Calu3 (cell line): ENCODE results near the gene EMX2. TPM values are rescaled to one million over a fixed set of nuclear protein-coding genes. Genes with fewer than 3 reads are reported as not detected.

Experiments used
- BruUV-seq: library from RNA; stranded (reverse); fragments of 400-500 nt; replicated peaks from 2 replicates; lab custom pipeline; 2021; lab: Mats Ljungman, UMichigan
- CTCF ChIA-PET: fragments of 300-600 bp; sonication (Branson Sonifier 250); formaldehyde crosslinking; loops from one replicate; lab custom pipeline; 2022; ENCODE audit warnings: antibody characterized with exemption; lab: Charles Lee
- DNase-seq: peaks from one replicate; pipeline ENCODE4 v3.0.0; 2022
- H3K27ac Mint-ChIP-seq: one replicate; pipeline ENCODE4 v1.8.0; 2022; ENCODE audit warnings: mixed read lengths; ENCODE audit not compliant: unreplicated experiment
- H3K27me3 Mint-ChIP-seq: one replicate; pipeline ENCODE4 v1.8.0; 2022; ENCODE audit warnings: mixed read lengths; ENCODE audit not compliant: unreplicated experiment
- H3K36me3 Mint-ChIP-seq: one replicate; pipeline ENCODE4 v1.8.0; 2022; ENCODE audit warnings: mild to moderate bottlenecking, moderate library complexity, mixed read lengths; ENCODE audit not compliant: insufficient read depth, unreplicated experiment
- H3K4me1 Mint-ChIP-seq: one replicate; pipeline ENCODE4 v1.8.0; 2022; ENCODE audit warnings: mild to moderate bottlenecking, low read depth, mixed read lengths; ENCODE audit not compliant: unreplicated experiment
- H3K4me3 Mint-ChIP-seq: one replicate; pipeline ENCODE4 v1.8.0; 2022; ENCODE audit warnings: mild to moderate bottlenecking, low read depth, moderate library complexity, mixed read lengths; ENCODE audit not compliant: unreplicated experiment
- H3K9me3 Mint-ChIP-seq: one replicate; pipeline ENCODE4 v1.8.0; 2022; ENCODE audit warnings: low read depth, mixed read lengths; ENCODE audit not compliant: unreplicated experiment
- intact Hi-C: fragments of 100-400 bp; cut with micrococcal nuclease; formaldehyde crosslinking; loops from one replicate; pipeline ENCODE4 v1.10.0; 2022; ENCODE audit not compliant: unreplicated experiment
- total RNA-seq: library from RNA; stranded (reverse); gene quantifications from 2 replicates; pipeline ENCODE4 v1.2.3, GENCODE V29; 2022
- TF ChIP-seq, protein P1 (sequence below): fragments of 200-600 bp; IDR thresholded peaks from one replicate; pipeline ENCODE4 v1.8.0; 2022; ENCODE audit warnings: antibody characterized with exemption; ENCODE audit not compliant: unreplicated experiment

Gene EMX2
- total RNA-seq, 1 experiment from 2014 or later, result not detected

DNA sequence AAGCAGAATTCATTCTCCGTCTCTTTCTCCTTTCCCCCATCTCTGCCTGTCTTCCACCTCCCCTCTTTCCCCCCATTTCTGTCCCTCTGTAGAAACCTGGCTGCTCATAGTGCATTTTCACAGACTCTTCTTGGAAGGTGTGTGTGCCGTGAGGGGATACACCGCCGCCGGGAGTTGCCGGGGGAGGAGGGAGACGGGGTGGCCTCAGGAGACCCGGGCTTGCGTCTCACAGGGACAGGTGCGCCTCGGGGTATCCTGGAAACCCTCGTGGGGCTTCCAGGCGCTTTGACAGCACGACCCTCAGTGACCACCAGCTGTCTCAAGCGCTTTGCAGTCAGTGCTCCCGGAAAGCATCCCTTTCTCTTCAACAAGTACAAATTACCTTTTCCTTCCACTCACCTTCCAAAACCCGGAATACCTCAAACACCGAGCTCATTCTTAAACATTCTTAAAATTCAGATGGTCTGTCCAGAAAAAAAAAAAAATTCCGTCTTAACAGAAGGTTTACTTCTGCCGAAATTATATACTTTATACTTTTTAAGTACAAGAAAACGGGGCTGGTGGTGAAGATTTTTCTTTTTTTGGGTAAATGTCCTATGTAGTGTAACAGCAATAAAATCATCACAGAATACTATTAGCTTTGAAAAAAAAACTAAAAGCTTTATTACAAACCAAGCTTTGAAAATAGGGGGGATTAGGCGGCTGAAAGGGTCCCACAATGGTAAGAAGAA is 8.2 kb downstream of the EMX2 start:
- Mint-ChIP-seq H3K4me3 (no peak overlapping the region), H3K27me3 (peaks cover 100% of the 10 kb centered on the region), H3K27ac (no peak overlapping the region), H3K4me1 (no peaks in the 10 kb centered on the region), H3K9me3 (no peaks in the 10 kb centered on the region), H3K36me3 (no peaks in the 10 kb centered on the region)
- TF ChIP-seq, protein P1, sequence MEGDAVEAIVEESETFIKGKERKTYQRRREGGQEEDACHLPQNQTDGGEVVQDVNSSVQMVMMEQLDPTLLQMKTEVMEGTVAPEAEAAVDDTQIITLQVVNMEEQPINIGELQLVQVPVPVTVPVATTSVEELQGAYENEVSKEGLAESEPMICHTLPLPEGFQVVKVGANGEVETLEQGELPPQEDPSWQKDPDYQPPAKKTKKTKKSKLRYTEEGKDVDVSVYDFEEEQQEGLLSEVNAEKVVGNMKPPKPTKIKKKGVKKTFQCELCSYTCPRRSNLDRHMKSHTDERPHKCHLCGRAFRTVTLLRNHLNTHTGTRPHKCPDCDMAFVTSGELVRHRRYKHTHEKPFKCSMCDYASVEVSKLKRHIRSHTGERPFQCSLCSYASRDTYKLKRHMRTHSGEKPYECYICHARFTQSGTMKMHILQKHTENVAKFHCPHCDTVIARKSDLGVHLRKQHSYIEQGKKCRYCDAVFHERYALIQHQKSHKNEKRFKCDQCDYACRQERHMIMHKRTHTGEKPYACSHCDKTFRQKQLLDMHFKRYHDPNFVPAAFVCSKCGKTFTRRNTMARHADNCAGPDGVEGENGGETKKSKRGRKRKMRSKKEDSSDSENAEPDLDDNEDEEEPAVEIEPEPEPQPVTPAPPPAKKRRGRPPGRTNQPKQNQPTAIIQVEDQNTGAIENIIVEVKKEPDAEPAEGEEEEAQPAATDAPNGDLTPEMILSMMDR, result no peak
- DNase-seq, result no peak
- BruUV-seq, result no TSS peak
- CTCF ChIA-PET, result no interaction called here
- intact Hi-C loops, result no loop called here

DNA sequence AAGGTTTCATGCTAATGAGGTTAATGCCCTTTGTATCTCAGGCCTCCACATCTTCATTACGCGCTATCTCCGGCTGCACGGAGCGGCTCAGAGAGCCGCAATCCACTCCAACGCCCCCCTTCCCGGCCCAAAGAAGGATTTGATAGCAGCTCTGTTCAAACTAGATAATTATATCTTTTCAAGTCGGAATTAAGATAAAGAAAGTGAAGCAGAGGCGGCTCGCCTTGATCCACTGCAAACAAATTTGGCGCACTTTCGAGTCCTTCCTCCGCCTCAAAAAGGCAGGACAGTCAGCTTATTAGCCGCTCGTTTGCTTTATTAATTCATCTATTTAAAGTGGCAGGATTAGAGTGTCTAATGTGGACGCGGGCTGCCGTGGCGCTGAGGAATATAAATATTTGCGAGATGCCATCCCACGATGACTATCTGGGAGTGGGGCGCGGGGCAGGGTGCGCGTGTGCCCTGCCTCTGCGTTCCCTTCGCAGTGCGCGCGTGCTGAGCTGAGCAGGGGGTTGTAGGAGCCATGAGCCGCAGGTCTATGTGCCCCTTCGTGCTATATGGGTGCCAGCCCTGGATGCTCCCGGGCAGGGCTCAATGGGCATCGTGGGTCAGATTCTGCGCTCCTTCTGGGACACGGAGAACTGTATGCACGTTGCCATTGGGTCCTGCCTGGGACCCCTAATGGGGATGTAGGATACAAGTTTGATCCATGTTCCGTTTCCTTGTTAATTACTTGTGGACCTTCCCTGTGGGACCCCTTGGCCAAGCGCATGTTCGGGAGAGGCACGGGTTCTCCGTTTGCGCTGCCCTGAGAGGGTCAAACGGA is 9.0 kb downstream of the EMX2 start:
- no TSS peak for BruUV-seq
- DNase-seq, result no peak
- Mint-ChIP-seq H3K4me1 (no peaks in the 10 kb centered on the region), H3K4me3 (no peak overlapping the region), H3K9me3 (no peaks in the 10 kb centered on the region), H3K36me3 (no peaks in the 10 kb centered on the region), H3K27me3 (peaks cover 100% of the 10 kb centered on the region), H3K27ac (no peak overlapping the region)
- CTCF ChIA-PET, result no interaction called here
- intact Hi-C loops, result no loop called here
- TF ChIP-seq, protein P1, result no peak

DNA sequence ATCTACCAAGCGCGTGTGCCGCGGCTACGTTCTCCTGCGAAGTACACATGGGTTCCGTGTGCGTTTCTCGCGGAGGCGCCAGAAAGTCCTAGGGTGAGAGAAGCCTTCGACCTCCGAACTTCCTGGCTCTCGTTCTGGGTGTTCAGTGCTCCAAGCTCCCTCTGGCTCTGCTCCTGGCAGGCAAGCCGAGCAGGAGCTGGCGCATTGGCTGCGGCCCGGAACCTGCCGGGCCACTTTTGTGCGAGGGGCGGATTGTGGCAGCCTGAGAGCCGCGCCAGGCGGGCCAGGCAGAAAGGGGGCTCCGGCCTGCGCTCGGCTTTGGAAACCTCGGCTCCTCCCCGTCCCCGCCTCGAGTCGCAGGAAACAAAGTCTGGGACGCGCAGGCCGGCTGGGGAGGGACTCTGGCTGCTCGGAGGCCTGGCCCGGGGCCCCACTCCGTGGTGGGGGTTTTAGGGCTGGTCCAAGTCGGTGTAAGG is 9.6 kb downstream of the EMX2 start:
- TF ChIP-seq, protein P1, result no peak
- H3K4me3 Mint-ChIP-seq, result no peak overlapping the region
- BruUV-seq, result no TSS peak
- H3K27ac Mint-ChIP-seq, result no peak overlapping the region
- no peak for DNase-seq
- CTCF ChIA-PET, result no interaction called here
- no peaks in the 10 kb centered on the region for H3K4me1 Mint-ChIP-seq
- no peaks in the 10 kb centered on the region for H3K9me3 Mint-ChIP-seq
- intact Hi-C loops, result no loop called here
- peaks cover 97% of the 10 kb centered on the region for H3K27me3 Mint-ChIP-seq
- H3K36me3 Mint-ChIP-seq, result no peaks in the 10 kb centered on the region

DNA sequence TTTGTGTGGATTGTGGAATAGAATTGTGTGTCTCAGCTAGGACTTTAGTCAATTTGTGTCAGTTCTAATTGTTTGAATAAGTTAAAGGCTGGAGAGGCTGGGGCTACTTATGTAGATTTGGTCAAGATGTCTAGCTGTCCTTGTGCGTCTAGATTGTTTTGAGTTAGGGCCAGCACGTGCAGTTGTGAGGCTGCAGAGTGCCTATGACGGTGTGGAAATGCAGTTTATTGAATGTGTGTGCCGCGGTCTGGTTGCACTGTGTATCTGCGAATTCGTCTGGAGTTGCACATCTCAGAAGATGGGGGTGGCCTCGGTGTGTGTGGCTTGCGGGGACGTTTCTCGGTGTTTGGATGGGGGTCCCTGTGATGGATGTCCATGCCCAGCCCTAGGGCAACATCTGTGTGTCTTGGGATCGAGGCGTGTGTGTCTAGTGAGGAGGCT is 10.2 kb downstream of the EMX2 start:
- CTCF ChIA-PET, result no interaction called here
- peaks cover 92% of the 10 kb centered on the region for H3K27me3 Mint-ChIP-seq

More for the DNA sequence above, 10.2 kb downstream of the EMX2 start:
- Mint-ChIP-seq H3K27ac (no peak overlapping the region), H3K4me3 (no peak overlapping the region), H3K4me1 (no peaks in the 10 kb centered on the region), H3K9me3 (no peaks in the 10 kb centered on the region), H3K36me3 (no peaks in the 10 kb centered on the region)
- BruUV-seq, result no TSS peak
- TF ChIP-seq, protein P1, result no peak
- DNase-seq, result no peak
- intact Hi-C loops, result no loop called here
